GM23248 (cell line): ENCODE results near the gene MRPL20. TPM values are rescaled to one million over a fixed set of nuclear protein-coding genes. Genes with fewer than 3 reads are reported as not detected.

ENCODE experiments used
- DNase-seq: peaks from one replicate; pipeline ENCODE4 v3.0.0-alpha.2; 2015
- H2AFZ ChIP-seq: fragments of 200-600 bp; sonication (generic); 2 replicates; pipeline ENCODE4 v1.6.1; 2016; ENCODE audit warnings: antibody characterized with exemption
- H3F3A ChIP-seq: fragments of 200-600 bp; sonication (generic); 2 replicates; pipeline ENCODE4 v1.6.1; 2016; ENCODE audit warnings: mild to moderate bottlenecking, antibody characterized with exemption, mixed run types; ENCODE audit not compliant: insufficient read depth
- H3K27ac ChIP-seq: fragments of 200-600 bp; sonication (generic); 2 replicates; pipeline ENCODE4 v1.5.1; 2016; ENCODE audit warnings: mild to moderate bottlenecking
- H3K27me3 ChIP-seq: fragments of 200-600 bp; sonication (generic); replicated peaks from 2 replicates; pipeline ENCODE4 v1.6.1; 2016; ENCODE audit warnings: mild to moderate bottlenecking; ENCODE audit not compliant: insufficient read depth
- H3K36me3 ChIP-seq: fragments of 200-600 bp; sonication (generic); 2 replicates; pipeline ENCODE4 v1.6.1; 2016; ENCODE audit warnings: low read depth, mild to moderate bottlenecking
- H3K4me1 ChIP-seq: fragments of 200-600 bp; sonication (generic); 2 replicates; pipeline ENCODE4 v1.6.1; 2016; ENCODE audit warnings: mild to moderate bottlenecking; ENCODE audit not compliant: insufficient read depth
- H3K4me2 ChIP-seq: fragments of 200-600 bp; sonication (generic); one replicate; pipeline ENCODE4 v1.6.1; 2016; ENCODE audit warnings: mild to moderate bottlenecking; ENCODE audit not compliant: unreplicated experiment
- H3K4me3 ChIP-seq: fragments of 200-600 bp; sonication (generic); 2 replicates; pipeline ENCODE4 v1.5.1; 2016; ENCODE audit warnings: mild to moderate bottlenecking
- H3K79me2 ChIP-seq: fragments of 200-600 bp; sonication (generic); 2 replicates; pipeline ENCODE4 v1.6.1; 2016; ENCODE audit warnings: mild to moderate bottlenecking; ENCODE audit not compliant: insufficient read depth
- H3K9ac ChIP-seq: fragments of 200-600 bp; sonication (generic); 2 replicates; pipeline ENCODE4 v1.6.1; 2016; ENCODE audit warnings: mild to moderate bottlenecking
- H3K9me2 ChIP-seq: fragments of 200-600 bp; sonication (generic); 2 replicates; pipeline ENCODE4 v1.6.1; 2016; ENCODE audit warnings: mixed run types, mild to moderate bottlenecking, moderate library complexity; ENCODE audit not compliant: insufficient read depth
- H3K9me3 ChIP-seq: fragments of 200-600 bp; sonication (generic); one replicate; pipeline ENCODE4 v1.6.1; 2017; ENCODE audit warnings: low read depth
- H4K20me1 ChIP-seq: fragments of 200-600 bp; sonication (generic); 2 replicates; pipeline ENCODE4 v1.6.0; 2016; ENCODE audit not compliant: insufficient read depth
- EZH2 ChIP-seq: fragments of 200-600 bp; sonication (generic); IDR thresholded peaks from 2 replicates; pipeline ENCODE4 v1.6.1; 2018; ENCODE audit warnings: antibody characterized with exemption, mild to moderate bottlenecking; ENCODE audit not compliant: insufficient read depth, poor library complexity, severe bottlenecking
- EZH2phosphoT487 ChIP-seq: fragments of 200-600 bp; sonication (generic); IDR thresholded peaks from 2 replicates; pipeline ENCODE4 v1.6.1; 2018; ENCODE audit warnings: antibody characterized with exemption, moderate library complexity, mild to moderate bottlenecking, low read depth; ENCODE audit not compliant: insufficient read depth
- WGBS, 2 experiments: methylation state at CpG; one replicate each; pipeline ENCODE4 v1.1.6; 2015 to 2017; ENCODE audit warnings: low lambda C conversion rate in 2 of 2, low coverage in 1 of 2; ENCODE audit errors: missing lambda C conversion rate in 2 of 2; 5-methylcytosine and 5-hydroxymethylcytosine counted together
- in situ Hi-C: fragments of 300-500 bp; cut with MboI; formaldehyde crosslinking; loops from 2 replicates; pipeline ENCODE4 v1.15.0; 2020
- polyA plus RNA-seq: library from polyadenylated mRNA; unstranded; fragments of >200 nt; fragmentation: Nextera tagmentation; extraction: Ambion mirVana; gene quantifications from 2 replicates; pipeline ENCODE4 v1.2.1, GENCODE V29; 2016
- total RNA-seq: library from RNA; depleted of rRNA; stranded (reverse); fragments of >200 nt; shearing (Covaris generic); gene quantifications from 2 replicates; pipeline ENCODE4 v1.2.3, GENCODE V29; 2014

The MRPL20 gene
- total and polyA plus RNA-seq, 2 experiments from 2014 or later = 88.9 to 181 TPM

- TF ChIP-seq EZH2phosphoT487 (no peak), EZH2 (no peak)
- H3K27me3 ChIP-seq = no peaks in the 10 kb centered on the region
- H3F3A ChIP-seq = peaks cover 28% of the 10 kb centered on the region
- no peaks in the 10 kb centered on the region for H3K9me2 ChIP-seq
- in situ Hi-C loops = no loop called here
- no peak overlapping the region for H2AFZ ChIP-seq
- H3K4me2 ChIP-seq = peak overlapping the region; percentile 82
- no peaks in the 10 kb centered on the region for H3K36me3 ChIP-seq
- 20 to 21% methylated on average over 20 of the region's 20 CpGs for WGBS, 2 experiments
- peak overlapping the region; percentile 35; the same call in 1 of the 2 replicates for H3K4me3 ChIP-seq
- peaks cover 37% of the 10 kb centered on the region for H3K79me2 ChIP-seq
- H3K4me1 ChIP-seq = peaks cover 36% of the 10 kb centered on the region
- no peaks in the 10 kb centered on the region for H3K9me3 ChIP-seq
- H3K9ac ChIP-seq = peak overlapping the region; percentile 96
- no peaks in the 10 kb centered on the region for H4K20me1 ChIP-seq
- DNase-seq = peak; percentile 98
- H3K27ac ChIP-seq = peak overlapping the region; percentile 99
Measured at GRCh38 chr1:1360506-1361169, 46.5 kb downstream of the MRPL20 start.

- WGBS, 2 experiments = 2 to 3% methylated on average over 17 to 28 of the region's 28 CpGs
- peak overlapping the region; percentile 96 for H3K9ac ChIP-seq
Measured at GRCh38 chr1:1359664-1360468, 47.2 kb downstream of the MRPL20 start.

GRCh38 chr1:1359308-1359663, 47.8 kb downstream of the MRPL20 start:
- no peaks in the 10 kb centered on the region for H3K27me3 ChIP-seq
- H2AFZ ChIP-seq = no peak overlapping the region
- H3K79me2 ChIP-seq = peaks cover 50% of the 10 kb centered on the region
- H3K9ac ChIP-seq = peak overlapping the region; percentile 96
- no peaks in the 10 kb centered on the region for H4K20me1 ChIP-seq
- peak; percentile 87 for DNase-seq
- H3F3A ChIP-seq = peaks cover 28% of the 10 kb centered on the region
- H3K9me2 ChIP-seq = no peaks in the 10 kb centered on the region
- peak overlapping the region; percentile 99 for H3K27ac ChIP-seq
- TF ChIP-seq EZH2phosphoT487 (no peak), EZH2 (no peak)
- peaks cover 1% of the 10 kb centered on the region; the same call in 1 of the 2 replicates for H3K36me3 ChIP-seq
- in situ Hi-C loops = no loop called here
- peaks cover 36% of the 10 kb centered on the region for H3K4me1 ChIP-seq
- WGBS, 2 experiments = 4% methylated on average over 6 of the region's 6 CpGs
- H3K4me2 ChIP-seq = peak overlapping the region; percentile 80
- no peaks in the 10 kb centered on the region for H3K9me3 ChIP-seq
- H3K4me3 ChIP-seq = peak overlapping the region; percentile 94

More at GRCh38 chr1:1359664-1360468, 47.2 kb downstream of the MRPL20 start:
- peak overlapping the region; percentile 94 for H3K4me3 ChIP-seq
- H3K27me3 ChIP-seq = no peaks in the 10 kb centered on the region
- H3K36me3 ChIP-seq = no peaks in the 10 kb centered on the region
- in situ Hi-C loops = no loop called here
- no peaks in the 10 kb centered on the region for H3K9me3 ChIP-seq
- H3K27ac ChIP-seq = peak overlapping the region; percentile 99
- no peak overlapping the region for H2AFZ ChIP-seq
- H3K9me2 ChIP-seq = no peaks in the 10 kb centered on the region
- H4K20me1 ChIP-seq = no peaks in the 10 kb centered on the region
- H3F3A ChIP-seq = peaks cover 28% of the 10 kb centered on the region
- peaks cover 36% of the 10 kb centered on the region for H3K4me1 ChIP-seq
- peak; percentile 95 for DNase-seq
- no peak for TF ChIP-seq EZH2phosphoT487
- TF ChIP-seq EZH2 = no peak
- peaks cover 45% of the 10 kb centered on the region for H3K79me2 ChIP-seq
- H3K4me2 ChIP-seq = peak overlapping the region; percentile 80

- Histone ChIP-seq H3K4me3 (peak within 1 kb of the TSS; percentile 94), H3K79me2 (peaks cover 57% of the 10 kb centered on the region), H3K4me1 (peaks cover 36% of the 10 kb centered on the region), H3K9me2 (no peaks in the 10 kb centered on the region), H3F3A (peaks cover 34% of the 10 kb centered on the region), H3K9me3 (no peaks in the 10 kb centered on the region), H3K27me3 (no peaks in the 10 kb centered on the region), H2AFZ (no peak within 1 kb of the TSS), H3K27ac (peak within 1 kb of the TSS; percentile 99), H4K20me1 (no peaks in the 10 kb centered on the region; the same call in 1 of the 2 replicates), H3K9ac (peak within 1 kb of the TSS; percentile 96), H3K36me3 (peaks cover 6% of the 10 kb centered on the region; the same call in 1 of the 2 replicates), H3K4me2 (peak within 1 kb of the TSS; percentile 80)
- TF ChIP-seq EZH2phosphoT487 (no peak), EZH2 (no peak)
- WGBS, 2 experiments = 2 to 4% methylated on average over 21 to 23 of the region's 29 CpGs
- in situ Hi-C loops = no loop called here
- DNase-seq = peak; percentile 94
Measured at GRCh38 chr1:1358433-1359271, 48.4 kb downstream of the MRPL20 start, which contains the start of gene MXRA8. Gene MXRA8 (minus strand): TSS chr1:1358555. CDS start chr1:1358504, 51 bp downstream.
